Astrocyte of the cerebellum (primary cell): Measurements from ENCODE around the gene ELOVL5.

Experiments used
- DNase-seq: peaks from one replicate; pipeline ENCODE4 v3.0.0-alpha.2; 2011; ENCODE audit warnings: low read depth
- H3K4me3 ChIP-seq: 2 replicates; pipeline ENCODE4 v1.5.1; 2011; ENCODE audit warnings: mild to moderate bottlenecking, low read depth, low read length, moderate library complexity
- in situ Hi-C: cut with HindIII; loops from 2 replicates; pipeline ENCODE4 v1.10.0; 2017; ENCODE audit warnings: low sequenced_read_pairs
- TF ChIP-seq, protein P1 (sequence below): IDR thresholded peaks from 2 replicates; pipeline ENCODE4 v1.5.1; 2012; ENCODE audit warnings: low read length, low read depth, moderate library complexity, mild to moderate bottlenecking; ENCODE audit errors: missing control alignments

ELOVL5 gene

DNA sequence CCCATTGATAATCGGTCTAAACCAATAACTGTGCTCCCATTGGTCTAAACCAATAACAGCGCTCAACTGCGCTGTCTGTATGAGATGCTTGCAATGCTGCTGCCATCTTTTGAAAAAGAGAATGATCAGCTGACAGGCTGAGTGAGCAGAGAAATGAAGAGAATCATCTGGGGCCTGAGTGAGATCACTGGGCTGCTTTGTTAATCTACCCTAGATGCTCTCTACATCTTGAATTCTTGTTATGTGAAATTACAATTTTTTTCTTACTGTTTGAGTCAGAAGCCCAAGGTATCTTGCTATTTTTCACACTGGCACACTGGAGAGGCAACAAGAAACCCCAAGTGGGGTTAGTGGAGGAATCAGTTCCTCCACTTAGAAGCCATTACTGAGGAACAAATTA, 108.6 kb downstream of the ELOVL5 start:
- in situ Hi-C loops = no loop called here

DNA sequence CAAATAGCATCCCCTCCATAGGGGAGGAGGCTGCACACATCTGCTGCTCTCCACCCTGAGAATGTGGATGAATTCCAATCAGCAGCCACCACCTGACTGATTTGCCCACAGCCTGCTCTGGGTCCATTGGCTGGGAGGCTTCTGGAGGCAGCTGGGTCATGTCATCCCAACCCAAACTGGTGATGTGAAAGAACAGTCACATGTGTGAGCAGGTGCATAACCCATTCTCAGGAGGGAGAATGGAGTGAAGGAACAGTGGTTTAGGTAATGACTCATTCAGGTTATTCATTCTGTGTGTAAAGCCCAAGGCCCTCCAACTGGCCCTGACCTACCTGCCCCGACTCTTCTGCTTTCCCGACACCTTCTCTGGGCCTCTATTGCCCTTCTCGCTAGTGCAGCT, 109.2 kb downstream of the ELOVL5 start:
- no peak overlapping the region for H3K4me3 ChIP-seq
- TF ChIP-seq, protein P1, sequence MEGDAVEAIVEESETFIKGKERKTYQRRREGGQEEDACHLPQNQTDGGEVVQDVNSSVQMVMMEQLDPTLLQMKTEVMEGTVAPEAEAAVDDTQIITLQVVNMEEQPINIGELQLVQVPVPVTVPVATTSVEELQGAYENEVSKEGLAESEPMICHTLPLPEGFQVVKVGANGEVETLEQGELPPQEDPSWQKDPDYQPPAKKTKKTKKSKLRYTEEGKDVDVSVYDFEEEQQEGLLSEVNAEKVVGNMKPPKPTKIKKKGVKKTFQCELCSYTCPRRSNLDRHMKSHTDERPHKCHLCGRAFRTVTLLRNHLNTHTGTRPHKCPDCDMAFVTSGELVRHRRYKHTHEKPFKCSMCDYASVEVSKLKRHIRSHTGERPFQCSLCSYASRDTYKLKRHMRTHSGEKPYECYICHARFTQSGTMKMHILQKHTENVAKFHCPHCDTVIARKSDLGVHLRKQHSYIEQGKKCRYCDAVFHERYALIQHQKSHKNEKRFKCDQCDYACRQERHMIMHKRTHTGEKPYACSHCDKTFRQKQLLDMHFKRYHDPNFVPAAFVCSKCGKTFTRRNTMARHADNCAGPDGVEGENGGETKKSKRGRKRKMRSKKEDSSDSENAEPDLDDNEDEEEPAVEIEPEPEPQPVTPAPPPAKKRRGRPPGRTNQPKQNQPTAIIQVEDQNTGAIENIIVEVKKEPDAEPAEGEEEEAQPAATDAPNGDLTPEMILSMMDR = no peak
- no peak for DNase-seq
- in situ Hi-C loops = no loop called here

More for the DNA sequence above, 108.6 kb downstream of the ELOVL5 start:
- TF ChIP-seq, protein P1 = no peak
- no peak overlapping the region for H3K4me3 ChIP-seq
- DNase-seq = no peak

DNA sequence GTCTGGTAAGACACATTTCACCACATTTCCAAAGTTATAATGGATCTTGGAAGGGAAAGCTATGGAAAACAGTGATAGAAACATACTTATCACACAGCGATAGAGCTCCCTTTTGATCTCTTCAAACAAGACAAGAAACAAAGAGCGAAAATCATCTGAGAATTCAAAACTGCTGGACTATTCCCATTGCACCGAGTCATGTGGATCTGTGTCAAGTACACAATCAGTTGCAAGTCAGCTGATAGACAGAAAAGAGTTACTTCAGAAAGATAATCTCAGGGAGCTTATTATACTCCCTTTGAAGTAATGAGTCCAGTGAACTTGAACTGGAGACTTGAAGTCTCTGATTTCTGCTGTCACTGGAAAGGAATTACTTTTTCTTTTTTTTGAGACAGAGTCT, 110.4 kb downstream of the ELOVL5 start:
- in situ Hi-C loops = no loop called here
- TF ChIP-seq, protein P1 = no peak
- no peak overlapping the region for H3K4me3 ChIP-seq
- no peak for DNase-seq

DNA sequence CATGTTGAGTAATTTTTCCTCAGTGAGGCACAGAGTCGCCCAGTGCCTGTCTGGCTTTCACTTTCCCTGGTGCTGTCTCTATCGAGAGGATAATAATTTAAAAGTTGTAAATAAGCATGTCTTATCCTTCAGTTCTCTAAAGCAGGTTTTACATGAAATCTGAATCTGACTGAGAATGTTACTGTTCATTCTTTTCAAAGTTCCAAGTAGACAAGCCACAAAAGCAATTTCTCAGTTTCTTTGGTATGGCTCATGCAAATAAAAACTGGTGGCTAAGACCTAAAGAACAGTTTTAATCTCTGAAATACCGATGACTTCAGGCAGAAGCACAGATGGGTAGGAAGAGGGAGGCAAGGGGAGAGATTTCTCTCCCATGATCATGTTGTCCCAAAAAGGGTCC, 112.5 kb downstream of the ELOVL5 start:
- TF ChIP-seq, protein P1 = no peak
- no peak overlapping the region for H3K4me3 ChIP-seq
- in situ Hi-C loops = no loop called here
- DNase-seq = no peak

DNA sequence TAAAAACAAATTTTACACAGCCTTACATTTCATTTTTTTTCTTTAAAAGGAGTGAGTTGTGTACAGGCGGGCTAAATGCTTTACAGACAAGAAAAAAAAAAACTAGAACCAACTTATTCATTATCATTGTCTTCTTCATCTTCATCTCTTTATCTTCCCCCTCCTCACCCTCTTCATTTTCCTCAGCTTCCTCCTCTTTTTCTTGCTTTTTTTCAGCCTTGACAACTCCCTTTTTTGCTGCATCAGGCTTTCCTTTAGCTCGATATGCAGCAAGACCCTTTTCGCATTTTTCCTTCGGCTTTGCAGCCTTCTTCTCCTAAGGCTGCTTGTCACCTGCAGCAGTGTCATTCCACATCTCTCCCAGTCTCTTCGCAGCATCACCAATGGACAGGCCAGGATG, 113.2 kb downstream of the ELOVL5 start:
- in situ Hi-C loops = no loop called here
- TF ChIP-seq, protein P1 = no peak
- no peak for DNase-seq
- no peak overlapping the region for H3K4me3 ChIP-seq

DNA sequence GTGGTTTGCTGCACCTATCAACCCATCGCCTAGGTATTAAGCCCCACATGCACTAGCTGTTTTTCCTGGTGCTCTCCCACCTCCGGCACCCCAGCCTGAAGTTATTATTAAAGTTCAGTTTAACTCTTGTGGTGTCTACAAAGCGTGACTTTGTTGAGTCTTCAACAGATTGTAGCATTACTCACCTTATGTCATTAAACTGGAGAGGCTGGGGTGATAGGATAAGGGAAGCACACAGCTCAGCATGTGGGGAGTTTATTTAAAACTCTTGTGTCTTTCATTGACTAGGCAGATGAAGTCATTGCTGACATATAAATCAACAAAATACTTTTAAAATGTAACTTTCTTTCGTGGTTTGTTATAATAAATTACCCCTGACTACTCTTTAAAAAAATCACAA, 115.4 kb downstream of the ELOVL5 start:
- TF ChIP-seq, protein P1 = no peak
- H3K4me3 ChIP-seq = no peak overlapping the region
- no peak for DNase-seq
- in situ Hi-C loops = no loop called here
